ENCODE results near the gene UBR2. TPM values are rescaled to one million over a fixed set of nuclear protein-coding genes. Genes with fewer than 3 reads are reported as not detected.

UBR2 gene
- total RNA-seq, 1 donor from 2014 or later: 32.5 TPM

- H3K4me1 ChIP-seq: peaks cover 21% of the 10 kb centered on the region
- no peak for TF ChIP-seq CTCF (IDR thresholded peaks at IDR 0.05; ENCODE audit: borderline replicate concordance)
- intact Hi-C loops (cut with micrococcal nuclease): no loop called here
- peaks cover 44% of the 10 kb centered on the region for H3K36me3 ChIP-seq
- H3K27ac ChIP-seq (replicated peaks): peak overlapping the region; percentile 13
- no peaks in the 10 kb centered on the region for H3K9me3 ChIP-seq (replicated peaks)
- no peak for DNase-seq
- H3K4me3 ChIP-seq: no peak overlapping the region
- H3K27me3 ChIP-seq (ENCODE audit: low read depth): no peaks in the 10 kb centered on the region
Measured at GRCh38 chr6:42624601-42625000, 60.8 kb downstream of the UBR2 start.

- no peak for DNase-seq
- TF ChIP-seq CTCF (IDR thresholded peaks at IDR 0.05; ENCODE audit: borderline replicate concordance): no peak
- peaks cover 28% of the 10 kb centered on the region for H3K4me1 ChIP-seq
- no peak overlapping the region for H3K4me3 ChIP-seq
- intact Hi-C loops (cut with micrococcal nuclease): no loop called here
- H3K27me3 ChIP-seq (ENCODE audit: low read depth): no peaks in the 10 kb centered on the region
- peaks cover 46% of the 10 kb centered on the region for H3K36me3 ChIP-seq
- H3K9me3 ChIP-seq (replicated peaks): no peaks in the 10 kb centered on the region
- H3K27ac ChIP-seq (replicated peaks): no peak overlapping the region
Measured at GRCh38 chr6:42627044-42627443, 63.2 kb downstream of the UBR2 start.

- Histone ChIP-seq H3K9me3 (replicated peaks) (no peaks in the 10 kb centered on the region), H3K4me3 (no peak overlapping the region), H3K36me3 (peaks cover 46% of the 10 kb centered on the region), H3K4me1 (peaks cover 28% of the 10 kb centered on the region), H3K27ac (replicated peaks) (no peak overlapping the region), H3K27me3 (ENCODE audit: low read depth) (no peaks in the 10 kb centered on the region)
- DNase-seq: no peak
- TF ChIP-seq CTCF (IDR thresholded peaks at IDR 0.05; ENCODE audit: borderline replicate concordance): no peak
- intact Hi-C loops (cut with micrococcal nuclease): no loop called here
Measured at GRCh38 chr6:42627674-42628073, 63.8 kb downstream of the UBR2 start.

GRCh38 chr6:42628604-42629003, 64.8 kb downstream of the UBR2 start:
- no peak overlapping the region for H3K27ac ChIP-seq (replicated peaks)
- no peaks in the 10 kb centered on the region for H3K9me3 ChIP-seq (replicated peaks)
- intact Hi-C loops (cut with micrococcal nuclease): no loop called here
- H3K4me3 ChIP-seq: no peak overlapping the region
- no peaks in the 10 kb centered on the region for H3K27me3 ChIP-seq (ENCODE audit: low read depth)
- no peak for DNase-seq
- no peak for TF ChIP-seq CTCF (IDR thresholded peaks at IDR 0.05; ENCODE audit: borderline replicate concordance)
- peaks cover 28% of the 10 kb centered on the region for H3K4me1 ChIP-seq
- peaks cover 51% of the 10 kb centered on the region for H3K36me3 ChIP-seq

GRCh38 chr6:42629845-42630244, 66.0 kb downstream of the UBR2 start:
- Histone ChIP-seq H3K27ac (replicated peaks) (no peak overlapping the region), H3K4me1 (peaks cover 22% of the 10 kb centered on the region), H3K9me3 (replicated peaks) (no peaks in the 10 kb centered on the region), H3K27me3 (ENCODE audit: low read depth) (no peaks in the 10 kb centered on the region), H3K36me3 (peaks cover 63% of the 10 kb centered on the region), H3K4me3 (no peak overlapping the region)
- DNase-seq: no peak
- intact Hi-C loops (cut with micrococcal nuclease): no loop called here
- no peak for TF ChIP-seq CTCF (IDR thresholded peaks at IDR 0.05; ENCODE audit: borderline replicate concordance)

- Histone ChIP-seq H3K9me3 (replicated peaks) (no peaks in the 10 kb centered on the region), H3K27ac (replicated peaks) (no peak overlapping the region), H3K27me3 (ENCODE audit: low read depth) (no peaks in the 10 kb centered on the region), H3K4me3 (no peak overlapping the region), H3K4me1 (no peaks in the 10 kb centered on the region), H3K36me3 (peaks cover 95% of the 10 kb centered on the region)
- no peak for DNase-seq
- TF ChIP-seq CTCF (IDR thresholded peaks at IDR 0.05; ENCODE audit: borderline replicate concordance): no peak
- intact Hi-C loops (cut with micrococcal nuclease): loop anchor here (5.0 kb wide), 1 partner anchor 35 kb away; no protein-coding TSS in a partner anchor
Measured at GRCh38 chr6:42637681-42638080, 73.9 kb downstream of the UBR2 start.
